ENCODE results near the gene SECISBP2. TPM values are rescaled to one million over a fixed set of nuclear protein-coding genes. Genes with fewer than 3 reads are reported as not detected.

The SECISBP2 gene
- total and polyA plus RNA-seq, 2 donors from 2014 or later = 27.0 to 59.8 TPM

GRCh38 chr9:89377411-89377810, 59.1 kb downstream of the SECISBP2 start:
- H3K27ac ChIP-seq (ENCODE audit: low read depth in 2 of 2, low read length in 2 of 2) = no peak overlapping the region
- FAIRE-seq = no peak
- intact Hi-C loops (cut with DNase I) = no loop called here

DNA sequence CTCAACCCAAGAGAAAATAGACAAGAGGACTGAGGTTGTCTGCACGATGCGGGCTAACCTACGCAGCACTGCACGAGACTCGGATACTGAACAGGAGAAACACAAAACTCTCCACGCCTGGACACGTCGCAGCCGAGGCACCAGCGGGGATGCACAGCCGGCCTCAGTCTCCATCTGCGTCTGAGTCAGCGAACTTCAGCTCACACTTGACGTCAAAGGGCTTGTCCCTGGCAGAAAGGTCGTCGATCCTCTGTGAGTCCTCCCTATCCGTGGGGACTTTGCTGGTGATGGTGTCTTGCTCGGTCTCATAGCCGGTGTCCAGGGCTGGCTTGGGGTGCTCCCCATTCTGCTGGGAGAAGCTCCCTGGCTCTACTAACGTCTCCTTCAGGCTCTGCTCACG, 60.2 kb downstream of the SECISBP2 start:
- FAIRE-seq = no peak

More at GRCh38 chr9:89377411-89377810, 59.1 kb downstream of the SECISBP2 start:
- H3K36me3 ChIP-seq (ENCODE audit: control insufficient read depth in 2 of 3, insufficient read depth in 3 of 3, low read length in 3 of 3) = peaks cover 0 to 22% (median 9%) of the 10 kb centered on the region in 3 donors
- no peak overlapping the region for H3K4me3 ChIP-seq (ENCODE audit: low read length in 3 of 3)
- H3K9me3 ChIP-seq (ENCODE audit: control insufficient read depth in 2 of 3, insufficient read depth in 1 of 3, low read length in 3 of 3) = no peaks in the 10 kb centered on the region
- no peak for DNase-seq
- no peaks in the 10 kb centered on the region for H3K27me3 ChIP-seq (ENCODE audit: control insufficient read depth, insufficient read depth, low read length)
- TF ChIP-seq CTCF (IDR thresholded peaks at IDR 0.05; ENCODE audit: borderline replicate concordance, extremely low read depth, insufficient read depth) = no peak
- no peak overlapping the region for H3K9ac ChIP-seq (ENCODE audit: low read length in 3 of 3)
- H3K4me1 ChIP-seq (ENCODE audit: control insufficient read depth in 2 of 3, insufficient read depth in 2 of 3, low read depth in 1 of 3, low read length in 3 of 3) = peaks cover 0 to 14% (median 11%) of the 10 kb centered on the region in 3 donors

DNA sequence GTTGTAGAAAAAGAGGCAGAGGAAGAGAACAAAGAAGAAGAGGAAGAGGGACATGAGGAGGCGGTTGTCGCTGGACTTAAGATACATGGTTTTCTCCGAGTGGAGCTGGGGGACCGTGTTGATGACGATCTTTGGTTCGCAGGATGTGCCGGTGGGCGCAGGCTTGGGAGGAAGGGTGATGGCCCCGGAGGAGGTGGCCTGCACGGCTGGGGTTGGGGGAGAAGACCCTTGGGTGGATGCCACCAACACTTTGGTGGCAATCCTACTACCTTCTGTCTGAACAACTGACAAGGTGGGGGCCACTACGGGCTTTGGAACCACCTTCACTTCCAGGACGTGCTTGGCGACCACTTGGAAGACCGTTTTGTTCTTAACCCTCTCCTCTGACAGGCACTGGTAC, 60.7 kb downstream of the SECISBP2 start:
- Histone ChIP-seq H3K36me3 (ENCODE audit: control insufficient read depth in 2 of 3, insufficient read depth in 3 of 3, low read length in 3 of 3) (peaks cover 0 to 30% (median 11%) of the 10 kb centered on the region in 3 donors), H3K9ac (ENCODE audit: low read length in 3 of 3) (no peak overlapping the region), H3K4me1 (ENCODE audit: control insufficient read depth in 2 of 3, insufficient read depth in 2 of 3, low read depth in 1 of 3, low read length in 3 of 3) (peaks cover 0 to 14% (median 11%) of the 10 kb centered on the region in 3 donors), H3K27ac (ENCODE audit: low read depth in 2 of 2, low read length in 2 of 2) (no peak overlapping the region), H3K27me3 (ENCODE audit: control insufficient read depth, insufficient read depth, low read length) (no peaks in the 10 kb centered on the region), H3K9me3 (ENCODE audit: control insufficient read depth in 2 of 3, insufficient read depth in 1 of 3, low read length in 3 of 3) (no peaks in the 10 kb centered on the region), H3K4me3 (ENCODE audit: low read length in 3 of 3) (no peak overlapping the region)
- no peak for TF ChIP-seq CTCF (IDR thresholded peaks at IDR 0.05; ENCODE audit: borderline replicate concordance, extremely low read depth, insufficient read depth)
- FAIRE-seq (no peak), DNase-seq (no peak)
- intact Hi-C loops (cut with DNase I) = no loop called here

More for the DNA sequence above, 60.2 kb downstream of the SECISBP2 start:
- Histone ChIP-seq H3K36me3 (ENCODE audit: control insufficient read depth in 2 of 3, insufficient read depth in 3 of 3, low read length in 3 of 3) (peaks cover 0 to 25% (median 11%) of the 10 kb centered on the region in 3 donors), H3K9ac (ENCODE audit: low read length in 3 of 3) (no peak overlapping the region), H3K4me3 (ENCODE audit: low read length in 3 of 3) (no peak overlapping the region), H3K27me3 (ENCODE audit: control insufficient read depth, insufficient read depth, low read length) (no peaks in the 10 kb centered on the region), H3K27ac (ENCODE audit: low read depth in 2 of 2, low read length in 2 of 2) (no peak overlapping the region), H3K9me3 (ENCODE audit: control insufficient read depth in 2 of 3, insufficient read depth in 1 of 3, low read length in 3 of 3) (no peaks in the 10 kb centered on the region), H3K4me1 (ENCODE audit: control insufficient read depth in 2 of 3, insufficient read depth in 2 of 3, low read depth in 1 of 3, low read length in 3 of 3) (peaks cover 0 to 14% (median 11%) of the 10 kb centered on the region in 3 donors)
- no peak for TF ChIP-seq CTCF (IDR thresholded peaks at IDR 0.05; ENCODE audit: borderline replicate concordance, extremely low read depth, insufficient read depth)
- intact Hi-C loops (cut with DNase I) = no loop called here
- no peak for DNase-seq
